ENCODE data around the gene CHDH.
A peak's percentile ranks its signal among the peaks of the same experiment; 100 is the strongest.

CHDH gene

GRCh38 chr3:53846851-53847155, 584 bp upstream of the CHDH start:
- peak; percentile 37 for DNase-seq

DNA sequence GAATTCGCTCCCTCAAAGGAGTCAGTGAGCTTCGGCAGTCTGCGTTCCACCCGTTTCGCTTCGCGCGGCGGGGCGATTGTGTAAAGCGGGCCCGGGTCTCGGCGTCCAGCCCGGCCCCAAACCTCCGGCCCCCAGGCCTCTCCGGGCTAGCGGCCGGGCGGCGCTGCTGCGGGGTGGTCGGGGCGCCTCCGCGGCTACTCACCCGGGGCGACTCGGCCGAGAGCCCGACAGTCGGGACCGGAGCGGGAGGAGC, 412 bp downstream of the CHDH start:
- no peak for DNase-seq

DNA sequence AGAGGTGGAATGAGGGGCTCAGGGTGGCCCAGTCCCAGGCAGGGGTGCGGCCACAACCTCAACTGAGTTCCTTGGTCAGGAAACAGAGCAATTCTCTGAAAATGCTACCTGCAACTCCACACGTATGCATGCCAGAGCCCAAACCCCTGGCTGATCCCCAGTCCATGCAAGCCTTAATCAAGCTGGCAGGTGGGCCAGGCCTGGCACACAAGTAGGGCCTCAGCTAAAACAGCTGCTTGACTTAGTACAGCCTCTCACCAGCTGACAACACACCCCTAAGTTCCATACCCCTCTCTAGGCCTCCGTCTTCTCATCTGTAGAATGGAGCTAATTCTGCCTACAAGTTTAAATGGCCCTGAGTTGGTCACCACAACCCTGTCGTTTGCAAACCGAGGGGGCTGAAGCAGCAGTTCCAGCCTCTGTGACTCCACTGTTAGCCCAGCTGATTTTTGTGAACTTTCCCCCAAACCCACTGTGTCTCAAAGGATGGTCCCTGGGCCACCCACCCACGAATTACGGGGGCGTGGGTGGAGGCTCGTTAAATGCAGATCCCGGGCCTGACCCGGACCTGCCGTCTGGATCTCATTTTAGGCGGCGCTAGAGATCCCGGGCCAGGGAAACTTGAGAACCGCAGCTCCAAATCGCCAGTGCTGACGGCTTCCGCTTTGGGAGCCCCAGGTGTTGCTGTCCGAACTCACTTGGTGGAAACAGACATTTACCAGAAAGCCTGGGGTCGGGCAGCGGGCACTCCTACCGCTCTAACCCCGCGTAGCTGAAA, 927 bp downstream of the CHDH start:
- DNase-seq = peak; percentile 45

- DNase-seq = peak; percentile 6
Measured at GRCh38 chr3:53844262-53845102, 1.7 kb downstream of the CHDH start.

GRCh38 chr3:53843195-53844177, 2.7 kb downstream of the CHDH start:
- peak; percentile 43 for DNase-seq

DNA sequence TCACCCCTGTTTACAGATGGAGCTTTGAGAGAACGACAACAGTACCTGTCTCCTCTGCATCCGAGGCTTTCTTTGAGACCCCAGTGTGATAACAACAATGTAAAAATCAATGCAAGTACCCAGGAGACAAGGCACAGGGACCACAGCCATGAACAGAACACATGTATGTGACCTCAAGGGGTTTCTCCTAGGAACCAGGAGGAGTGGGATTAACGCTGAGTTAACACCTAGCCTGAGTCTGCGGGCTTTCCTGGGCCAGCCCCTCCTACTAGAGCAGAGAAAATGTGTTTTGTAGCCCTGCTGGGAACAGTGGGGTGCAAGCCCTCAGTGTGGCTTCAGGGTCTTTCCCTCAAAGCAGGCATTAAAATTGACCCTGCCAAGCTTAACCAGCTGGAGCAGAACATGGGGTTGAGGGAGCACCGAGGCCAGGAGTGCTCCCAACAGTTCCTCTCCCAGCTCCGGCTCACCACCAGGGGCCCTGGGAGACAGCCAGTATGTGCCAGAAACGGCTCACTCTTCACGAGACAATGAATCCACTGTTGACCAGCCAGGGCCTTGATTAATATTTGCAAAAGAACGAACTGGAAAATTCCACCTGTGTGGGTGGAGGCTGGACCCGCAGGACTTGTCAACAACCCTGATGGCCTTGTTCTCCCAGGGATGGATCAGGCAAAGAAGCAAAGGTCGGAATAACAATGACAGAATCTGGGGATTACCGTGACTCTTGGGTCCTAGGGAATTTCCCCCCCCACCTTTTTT, 3.6 kb downstream of the CHDH start:
- DNase-seq = peak; percentile 74

DNA sequence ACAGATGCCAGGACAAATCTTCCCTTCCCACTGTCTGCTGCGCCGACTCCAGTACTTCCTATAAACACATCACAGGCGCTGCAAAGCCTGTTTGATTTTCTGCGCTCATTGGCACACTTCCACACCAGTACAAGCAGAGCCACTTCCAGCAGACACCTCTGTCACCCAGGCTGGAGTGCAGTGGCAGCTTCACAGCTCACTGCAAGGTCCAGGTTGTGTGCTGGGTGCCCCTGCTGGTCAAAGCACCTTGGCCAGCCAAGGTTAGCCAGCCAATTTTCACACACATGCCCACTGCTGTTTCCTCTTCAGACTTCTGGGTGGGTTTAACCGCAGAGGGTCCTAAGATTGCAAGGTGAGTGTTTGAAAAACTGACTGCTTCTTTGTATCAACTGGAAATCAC, 4.9 kb downstream of the CHDH start:
- DNase-seq = no peak

DNA sequence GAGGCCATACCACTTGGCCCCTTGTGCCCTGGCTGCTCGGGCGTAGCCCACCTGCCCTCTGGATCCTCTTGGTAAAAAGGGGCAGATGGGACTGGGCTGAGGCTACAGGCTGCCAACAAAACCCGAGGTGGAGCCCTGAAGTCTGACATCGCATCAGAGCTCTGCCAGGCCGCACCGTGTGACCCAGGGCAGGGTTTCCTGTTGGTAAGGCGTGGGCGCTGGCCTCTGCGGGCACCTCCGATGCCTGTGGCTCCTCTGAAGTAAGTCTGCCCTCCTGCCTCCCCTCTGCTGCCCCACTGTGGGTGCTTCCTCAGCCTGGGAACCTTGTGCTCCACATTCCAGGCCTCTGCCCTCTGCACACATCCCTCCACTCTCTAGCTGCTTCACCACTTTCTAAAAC, 8.9 kb downstream of the CHDH start:
- DNase-seq = no peak

- DNase-seq = no peak
Measured at GRCh38 chr3:53836084-53836872, 9.9 kb downstream of the CHDH start.

GRCh38 chr3:53835257-53835656, 11.0 kb downstream of the CHDH start:
- no peak for DNase-seq

DNA sequence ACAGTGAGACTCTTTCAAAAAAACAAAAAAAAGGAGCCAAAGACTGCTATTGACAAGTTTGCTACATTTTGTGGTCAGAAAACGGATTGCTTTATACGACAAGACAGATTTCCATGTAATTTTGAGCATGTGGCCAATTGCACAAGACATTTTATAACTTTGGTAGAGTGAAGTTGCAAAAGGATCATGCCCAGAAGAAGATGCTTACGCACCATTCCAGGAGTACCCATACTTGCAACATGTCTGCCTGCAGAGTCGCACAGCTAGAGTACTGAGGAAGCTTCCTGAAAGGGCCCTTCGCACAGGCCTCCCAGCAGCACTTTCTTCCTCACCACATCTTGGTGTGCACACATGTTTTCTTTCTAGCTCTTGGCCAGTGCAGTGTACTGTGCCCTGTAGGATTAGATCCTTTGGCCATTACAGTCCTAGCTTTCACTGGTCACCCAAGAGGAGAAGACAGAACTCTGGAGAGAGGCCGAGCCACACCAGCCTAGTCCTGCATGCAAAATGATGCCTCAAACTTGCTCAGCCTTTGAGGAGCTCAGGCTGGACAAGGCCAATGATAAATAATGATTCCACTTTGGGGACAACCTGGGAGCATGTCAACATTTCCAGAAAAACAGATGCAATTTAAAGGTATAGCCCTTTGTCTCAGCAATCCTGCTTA, 11.7 kb downstream of the CHDH start:
- DNase-seq = no peak

GRCh38 chr3:53833700-53834099, 12.5 kb downstream of the CHDH start:
- DNase-seq = no peak

GRCh38 chr3:53833053-53833645, 13.1 kb downstream of the CHDH start:
- DNase-seq = no peak

- no peak for DNase-seq
Measured at GRCh38 chr3:53830944-53831343, 15.3 kb downstream of the CHDH start.

DNA sequence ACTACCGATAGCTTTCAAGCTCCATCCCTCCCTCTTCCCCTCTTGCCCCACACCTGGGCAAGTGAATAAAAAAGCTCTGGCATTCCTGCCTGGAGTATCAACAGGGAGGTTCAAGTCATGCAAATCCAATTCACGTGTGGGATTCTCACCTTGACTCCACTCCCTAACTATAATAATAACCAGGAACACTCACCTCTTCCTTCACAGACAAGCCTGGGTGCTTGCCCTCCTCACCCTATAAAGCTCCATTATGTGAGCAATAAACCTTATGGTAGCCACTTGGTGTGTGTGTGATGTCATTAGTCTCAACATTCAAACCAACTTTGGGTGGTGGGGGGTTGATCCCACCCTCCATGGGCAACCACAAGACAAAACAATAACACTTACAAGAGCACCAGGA, 16.6 kb downstream of the CHDH start:
- no peak for DNase-seq

GRCh38 chr3:53828581-53828980, 17.6 kb downstream of the CHDH start:
- DNase-seq = no peak

GRCh38 chr3:53826048-53826447, 20.2 kb downstream of the CHDH start:
- DNase-seq = no peak

DNA sequence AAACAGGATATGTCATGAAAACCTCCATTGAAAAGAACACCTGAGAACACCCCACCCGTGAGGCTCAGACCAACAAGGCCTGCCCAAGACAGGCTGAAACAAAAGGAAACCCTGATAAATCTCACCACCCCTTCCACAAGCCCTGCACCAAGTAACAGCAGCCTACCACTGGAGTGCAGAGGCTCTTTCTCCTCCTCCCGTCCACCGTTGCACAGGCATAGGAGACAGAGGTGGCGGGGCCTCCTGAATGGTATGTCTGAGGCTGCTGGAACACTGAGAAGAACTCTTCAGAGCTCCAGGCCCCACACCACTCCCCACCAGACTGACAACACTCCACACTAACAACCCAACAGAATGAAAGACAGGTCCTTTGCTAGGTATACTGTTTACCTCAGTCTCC, 21.4 kb downstream of the CHDH start:
- no peak for DNase-seq

GRCh38 chr3:53823956-53824657, 22.1 kb downstream of the CHDH start:
- DNase-seq = no peak
